HCT116 (cell line): ENCODE results near the gene RNF41. TPM values are rescaled to one million over a fixed set of nuclear protein-coding genes. Genes with fewer than 3 reads are reported as not detected.
A peak's percentile ranks its signal among the peaks of the same experiment; 100 is the strongest.

Experiments used
- ATAC-seq: fragments of 200-7000 bp; cut with Tn5 transposase; 2 replicates; pipeline ENCODE4 v1.9.1; 2020; ENCODE audit warnings: mild to moderate bottlenecking, moderate library complexity
- BruUV-seq: library from RNA; stranded (reverse); fragments of 400-500 nt; replicated peaks from 2 replicates; lab custom pipeline; 2021; lab: Mats Ljungman, UMichigan
- CTCF ChIA-PET: fragments of 300-600 bp; sonication (Branson Sonifier 250); formaldehyde crosslinking; loops from one replicate; lab custom pipeline; 2021; ENCODE audit warnings: antibody characterized with exemption; lab: Charles Lee
- POLR2A ChIA-PET: fragments of 300-600, 350-600 bp; sonication (Branson Sonifier 250); formaldehyde crosslinking; loops from one replicate; lab custom pipeline; 2021; ENCODE audit warnings: antibody characterized with exemption; lab: Charles Lee
- RAD21 ChIA-PET, 2 experiments: fragments of 300-600 bp; sonication (Branson Sonifier 250); formaldehyde crosslinking; loops; one replicate each; lab custom pipeline; 2023; ENCODE audit warnings: low total read pairs in 2 of 2; ENCODE audit not compliant: uncharacterized antibody in 2 of 2, unreplicated experiment in 2 of 2, low non-redundant PET in 1 of 2; lab: Charles Lee
- DNase-seq: peaks from one replicate; pipeline ENCODE4 v3.0.0-alpha.2; 2010; ENCODE audit warnings: low read depth, low spot score
- H2AFZ ChIP-seq: fragments of 200-600 bp; shearing (Covaris generic), sonication (generic); 2 replicates; pipeline ENCODE4 v1.6.1; 2017; ENCODE audit warnings: low read depth, mixed run types, mixed read lengths, antibody characterized with exemption, low read length; ENCODE audit not compliant: poor library complexity, severe bottlenecking
- H3K27ac ChIP-seq: 2 replicates; pipeline ENCODE4 v1.5.1; 2012; ENCODE audit warnings: low read depth, low read length
- H3K27me3 ChIP-seq: fragments of 200-600 bp; sonication (generic); 2 replicates; pipeline ENCODE4 v1.6.1; 2016; ENCODE audit warnings: mixed run types, low read length, mixed read lengths; ENCODE audit not compliant: insufficient read depth
- H3K36me3 ChIP-seq, 2 experiments: fragments of 200-500 bp in 1 of 2; fragments of 200-600 bp in 1 of 2; sonication (Bioruptor generic) in 1 of 2; sonication (generic) in 1 of 2; 2 replicates each; pipeline versions ENCODE4 v1.5.1 to v1.6.1; 2014 to 2016; ENCODE audit warnings: low read length in 2 of 2, inconsistent platforms in 1 of 2, mixed read lengths in 1 of 2, mixed run types in 1 of 2; ENCODE audit not compliant: insufficient read depth in 2 of 2, control insufficient read depth in 1 of 2
- H3K4me1 ChIP-seq, 2 experiments: fragments of 200-600 bp in 1 of 2; sonication (generic) in 1 of 2; 2 replicates each; pipeline versions ENCODE4 v1.5.1 to v1.6.1; 2012 to 2017; ENCODE audit warnings: low read length in 2 of 2, inconsistent platforms in 1 of 2, mild to moderate bottlenecking in 1 of 2, mixed read lengths in 1 of 2, mixed run types in 1 of 2, moderate library complexity in 1 of 2; ENCODE audit not compliant: insufficient read depth in 2 of 2, control insufficient read depth in 1 of 2
- H3K4me2 ChIP-seq: fragments of 200-600 bp; sonication (generic); 2 replicates; pipeline ENCODE4 v1.6.1; 2017; ENCODE audit warnings: mixed run types, low read length, mixed read lengths
- H3K4me3 ChIP-seq, 2 experiments: fragments of 200-600 bp in 1 of 2; sonication (generic) in 1 of 2; replicated peaks in 1 of 2; 2 replicates each; pipeline ENCODE4 v1.5.1; 2011 to 2016; ENCODE audit warnings: low read length in 2 of 2, control low read depth in 1 of 2, low read depth in 1 of 2, mild to moderate bottlenecking in 1 of 2, mixed read lengths in 1 of 2, mixed run types in 1 of 2
- H3K79me2 ChIP-seq: fragments of 200-600 bp; sonication (generic); 2 replicates; pipeline ENCODE4 v1.6.1; 2017; ENCODE audit warnings: mild to moderate bottlenecking, mixed run types, low read length, moderate library complexity, mixed read lengths; ENCODE audit not compliant: insufficient read depth
- H3K9ac ChIP-seq: fragments of 200-600 bp; sonication (generic); 2 replicates; pipeline ENCODE4 v1.6.1; 2016; ENCODE audit warnings: low read length, mixed read lengths
- H3K9me2 ChIP-seq: fragments of 200-600 bp; sonication (generic), shearing (Covaris generic); 2 replicates; pipeline ENCODE4 v1.6.1; 2017; ENCODE audit warnings: mixed run types, mild to moderate bottlenecking, moderate library complexity; ENCODE audit not compliant: insufficient read depth
- H3K9me3 ChIP-seq, 2 experiments: fragments of 200-500 bp in 1 of 2; fragments of 200-600 bp in 1 of 2; sonication (Bioruptor generic) in 1 of 2; sonication (generic) in 1 of 2; 2 replicates each; pipeline ENCODE4 v1.6.1; 2014 to 2017; ENCODE audit warnings: low read length in 2 of 2, mixed read lengths in 2 of 2, inconsistent platforms in 1 of 2, low read depth in 1 of 2, mild to moderate bottlenecking in 1 of 2, mixed run types in 1 of 2, moderate library complexity in 1 of 2; ENCODE audit not compliant: control insufficient read depth in 1 of 2, insufficient read depth in 1 of 2
- H4K20me1 ChIP-seq: fragments of 200-600 bp; sonication (generic), shearing (Covaris generic); 2 replicates; pipeline ENCODE4 v1.6.1; 2017; ENCODE audit warnings: mixed run types, mild to moderate bottlenecking, moderate library complexity; ENCODE audit not compliant: insufficient read depth
- CEBPB ChIP-seq: IDR thresholded peaks from 2 replicates; pipeline ENCODE4 v1.6.1; 2012; ENCODE audit warnings: low read depth
- EGR1 ChIP-seq: IDR thresholded peaks from 2 replicates; pipeline ENCODE4 v1.6.1; 2012; ENCODE audit warnings: low read depth
- ELF1 ChIP-seq: IDR thresholded peaks from 2 replicates; pipeline ENCODE4 v1.6.1; 2012; ENCODE audit warnings: low read depth, borderline replicate concordance
- EZH2 ChIP-seq: fragments of 200-600 bp; sonication (generic); IDR thresholded peaks from 2 replicates; pipeline ENCODE4 v1.6.1; 2017; ENCODE audit warnings: antibody characterized with exemption, mixed run types
- MAX ChIP-seq: IDR thresholded peaks from 2 replicates; pipeline ENCODE4 v1.6.1; 2012
- POLR2A ChIP-seq: IDR thresholded peaks from 2 replicates; pipeline ENCODE4 v1.7.0; 2011; ENCODE audit warnings: borderline replicate concordance; ENCODE audit not compliant: insufficient read depth, insufficient read length; ENCODE audit errors: extremely low read depth
- RAD21 ChIP-seq: IDR thresholded peaks from 2 replicates; pipeline ENCODE4 v1.6.1; 2012; ENCODE audit warnings: low read depth, mild to moderate bottlenecking
- REST ChIP-seq: IDR thresholded peaks from 2 replicates; pipeline ENCODE4 v1.6.1; 2012; ENCODE audit warnings: low read depth
- SRF ChIP-seq: IDR thresholded peaks from 2 replicates; pipeline ENCODE4 v1.6.1; 2012; ENCODE audit warnings: low read depth
- TCF7L2 ChIP-seq: IDR thresholded peaks from 2 replicates; pipeline ENCODE4 v1.7.0; 2011; ENCODE audit warnings: borderline replicate concordance, inconsistent platforms; ENCODE audit not compliant: insufficient read depth, insufficient read length; ENCODE audit errors: extremely low read depth
- YY1 ChIP-seq: IDR thresholded peaks from 2 replicates; pipeline ENCODE4 v1.6.1; 2011; ENCODE audit warnings: low read length, low read depth, moderate library complexity, mild to moderate bottlenecking; ENCODE audit not compliant: insufficient replicate concordance; ENCODE audit errors: extremely low read depth
- ZFX ChIP-seq: fragments of 450-650 bp; IDR thresholded peaks from 2 replicates; pipeline ENCODE4 v1.6.1; 2017
- ZNF274 ChIP-seq: fragments of 200-500 bp; sonication (Bioruptor generic); IDR thresholded peaks from 2 replicates; pipeline ENCODE4 v1.6.1; 2014; ENCODE audit warnings: mild to moderate bottlenecking, low read depth, low read length, inconsistent platforms
- intact Hi-C: fragments of 100-400 bp; cut with micrococcal nuclease; formaldehyde crosslinking; loops from 2 replicates; pipeline ENCODE4 v1.10.0; 2022
- total RNA-seq: library from RNA; stranded (reverse); gene quantifications from one replicate; pipeline ENCODE4 v1.2.1, GENCODE V29; 2021; ENCODE audit not compliant: unreplicated experiment

Gene RNF41
- total RNA-seq, 1 experiment from 2014 or later: 40.6 TPM

DNA sequence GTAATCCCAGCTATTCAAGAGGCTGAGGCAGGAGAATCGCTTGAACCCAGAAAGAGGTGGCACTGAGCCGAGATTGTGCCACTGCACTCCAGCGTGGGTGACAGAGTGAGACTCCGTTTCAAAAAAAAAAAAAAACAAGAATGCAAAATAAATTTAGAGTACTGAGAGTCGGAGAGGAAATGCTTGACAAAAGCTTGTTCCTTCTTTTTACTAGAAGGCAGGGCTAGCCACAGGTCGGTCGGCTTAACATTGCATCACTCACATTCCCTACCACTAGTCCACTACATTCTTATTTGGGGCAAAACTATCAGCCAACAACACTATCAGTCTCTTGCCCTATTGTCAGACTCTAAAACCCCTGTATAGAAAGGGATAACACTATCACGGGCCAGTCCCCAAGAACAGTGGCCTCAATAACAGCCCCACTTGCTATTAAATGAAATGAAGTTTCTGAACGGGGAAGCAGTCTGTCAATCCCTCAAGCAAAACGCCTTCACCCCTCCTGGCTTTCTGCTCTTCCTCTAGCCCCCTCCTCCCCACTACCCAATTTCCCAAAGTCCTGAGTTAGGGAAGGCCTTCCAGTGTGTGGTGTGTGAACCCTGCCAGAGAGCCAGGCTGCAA lies 1.0 kb downstream of the RNF41 start:
- DNase-seq (no peak), ATAC-seq (no peak)
- Histone ChIP-seq H3K9ac (peak overlapping the region; percentile 83), H2AFZ (no peak overlapping the region), H3K36me3 (peaks cover 6% of the 10 kb centered on the region in 2 experiments; a peak in 3 of 4 replicates), H3K4me1 (peaks cover 8 to 35% of the 10 kb centered on the region in 2 experiments; a peak in 3 of 4 replicates), H3K4me2 (peak overlapping the region; percentile 94), H3K9me2 (no peaks in the 10 kb centered on the region), H3K79me2 (peaks cover 15% of the 10 kb centered on the region), H4K20me1 (no peaks in the 10 kb centered on the region), H3K27ac (peak overlapping the region; percentile 82), H3K27me3 (no peaks in the 10 kb centered on the region), H3K9me3 (no peaks in the 10 kb centered on the region), H3K4me3 (peak overlapping the region; percentile 91 to 92)
- no peak for TF ChIP-seq YY1
- TF ChIP-seq ZFX: no peak
- no peak for TF ChIP-seq RAD21
- TF ChIP-seq SRF: no peak
- TF ChIP-seq REST: no peak
- no peak for TF ChIP-seq ELF1
- no peak for TF ChIP-seq TCF7L2
- no peak for TF ChIP-seq CEBPB
- no peak for TF ChIP-seq EZH2
- TF ChIP-seq POLR2A: no peak
- no peak for TF ChIP-seq ZNF274
- no peak for TF ChIP-seq EGR1
- TF ChIP-seq MAX: no peak
- ChIA-PET CTCF (interaction anchor here (1.3 to 1.8 kb wide), 3 partner anchors 9 to 482 kb away, joined by 4 to 11 read pairs (median 5); no protein-coding TSS in a partner anchor), RAD21 (no interaction called here), POLR2A (interaction anchor here (1.4 to 2.5 kb wide), 4 partner anchors 13 to 103 kb away, joined by 4 to 13 read pairs (median 12); partner anchors contain the start of genes SMARCC2 and ZC3H10)
- intact Hi-C loops: loop anchor here (5.0 kb wide), 1 partner anchor 37 kb away; the partner anchor contains the start of gene ANKRD52
- no TSS peak for BruUV-seq
